ENCODE measurements around the gene BCOR.

The BCOR gene

GRCh38 chrX:40109288-40110008, 11.7 kb upstream of the BCOR start:
- peak overlapping the region; percentile 91 for H3K27ac ChIP-seq
- TF ChIP-seq CTCF (conservative IDR thresholded peaks at IDR 0.05) (no peak), ZFX (IDR thresholded peaks at IDR 0.05) (no peak)

DNA sequence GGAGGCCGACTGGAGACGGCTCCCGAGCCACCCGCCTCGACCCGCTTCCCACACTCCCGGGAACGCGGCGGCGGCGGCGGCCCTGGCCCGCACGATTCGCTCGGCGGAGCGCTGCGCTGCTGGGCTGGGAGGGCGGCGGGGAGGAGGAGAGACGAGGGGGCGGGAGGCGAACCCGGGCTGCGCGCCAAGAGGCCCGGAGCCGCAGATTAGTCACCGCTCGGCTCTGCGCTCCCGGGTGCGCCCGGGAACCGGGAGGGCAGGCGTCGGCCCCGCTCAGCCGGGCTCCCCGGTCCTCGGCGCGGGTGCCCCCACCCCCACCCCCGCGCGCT, 11.2 kb upstream of the BCOR start:
- no peak for TF ChIP-seq CTCF (conservative IDR thresholded peaks at IDR 0.05)
- no peak for TF ChIP-seq ZFX (IDR thresholded peaks at IDR 0.05)
- peak overlapping the region; percentile 91 for H3K27ac ChIP-seq

DNA sequence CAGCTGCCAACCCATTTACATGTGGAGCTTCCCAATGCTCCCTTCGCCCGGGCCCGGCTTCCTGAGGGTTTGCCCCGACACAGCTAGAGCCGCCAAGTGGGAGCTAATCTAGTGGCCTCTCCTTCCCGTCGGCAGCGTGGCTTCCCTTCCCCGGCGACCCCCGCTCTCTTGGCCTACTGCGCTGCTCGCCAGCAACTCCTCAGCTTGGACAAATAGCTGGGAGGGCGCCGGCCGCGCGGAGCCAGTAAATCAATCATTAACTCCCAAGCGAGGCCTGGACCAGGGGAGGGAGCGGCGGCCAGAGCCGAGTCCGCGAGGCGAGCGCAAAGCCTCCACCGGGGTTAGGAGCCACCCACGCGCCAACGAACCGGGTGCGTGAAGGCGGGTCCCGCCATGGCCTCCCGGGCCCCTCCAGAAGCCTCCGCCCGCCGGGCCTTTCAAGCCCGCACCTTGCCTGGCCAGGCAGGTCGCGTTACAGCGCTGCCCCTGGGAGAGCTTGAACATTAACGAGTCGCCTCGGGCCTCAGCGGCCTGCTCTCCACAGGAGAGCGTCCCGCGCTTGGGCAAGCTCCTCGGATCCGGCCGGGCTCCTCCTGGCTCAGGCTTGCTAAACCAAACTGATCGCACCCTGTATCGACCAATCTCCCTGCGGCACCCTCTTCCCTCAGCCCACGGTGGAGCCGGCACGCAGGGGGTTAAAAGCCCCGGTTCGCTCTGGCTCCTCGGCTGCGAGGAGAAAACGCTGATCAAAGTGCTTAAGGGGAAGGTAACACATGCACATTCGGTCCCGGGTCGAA, 10.6 kb upstream of the BCOR start:
- peak overlapping the region; percentile 91 for H3K27ac ChIP-seq
- TF ChIP-seq CTCF (conservative IDR thresholded peaks at IDR 0.05) (no peak), ZFX (IDR thresholded peaks at IDR 0.05) (peak; percentile 85)

DNA sequence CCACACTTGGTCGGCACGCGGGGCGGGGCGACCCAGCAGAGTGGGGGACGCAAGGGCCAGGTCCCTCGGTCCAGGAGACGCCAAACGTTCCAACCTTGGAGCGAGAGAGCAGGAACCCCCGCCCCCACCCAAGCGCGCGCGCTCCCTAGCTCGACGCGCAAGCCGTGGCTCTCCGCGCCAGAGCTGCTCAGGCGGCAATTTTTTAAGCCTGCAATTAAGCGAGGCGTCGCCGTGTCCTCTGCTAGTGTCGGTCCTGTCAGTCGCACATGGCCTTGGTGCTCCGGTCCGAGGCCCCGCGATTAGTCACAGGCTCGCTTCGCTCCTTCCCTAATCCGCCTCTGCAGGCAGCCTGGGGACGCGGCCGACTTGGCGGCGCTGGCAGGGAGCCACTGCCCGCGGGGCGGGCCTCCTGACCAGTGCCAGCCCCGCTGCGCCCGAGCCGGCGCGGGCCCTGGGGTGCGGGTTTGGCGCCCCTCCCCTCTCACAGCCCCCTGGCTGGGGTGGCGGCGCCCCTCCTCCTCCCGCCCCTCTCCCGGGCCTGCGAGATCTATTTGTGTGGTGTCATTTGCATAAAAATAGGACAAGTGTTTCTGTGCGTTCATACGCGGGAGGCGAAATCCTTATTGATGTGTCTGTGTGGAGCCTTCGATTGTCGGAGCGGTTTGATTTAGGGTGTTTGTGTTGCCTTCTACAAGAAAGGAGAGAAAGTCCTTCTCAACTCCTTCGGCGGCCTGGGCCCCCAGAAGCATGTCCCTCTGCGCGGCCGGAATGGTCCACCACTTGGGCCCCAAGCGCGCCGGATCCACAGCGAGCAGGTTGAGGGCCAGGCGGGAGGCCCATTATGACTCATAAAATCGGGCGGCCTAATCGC, 9.8 kb upstream of the BCOR start:
- TF ChIP-seq ZFX (IDR thresholded peaks at IDR 0.05) (no peak), CTCF (conservative IDR thresholded peaks at IDR 0.05) (no peak)
- H3K27ac ChIP-seq = peak overlapping the region; percentile 91

DNA sequence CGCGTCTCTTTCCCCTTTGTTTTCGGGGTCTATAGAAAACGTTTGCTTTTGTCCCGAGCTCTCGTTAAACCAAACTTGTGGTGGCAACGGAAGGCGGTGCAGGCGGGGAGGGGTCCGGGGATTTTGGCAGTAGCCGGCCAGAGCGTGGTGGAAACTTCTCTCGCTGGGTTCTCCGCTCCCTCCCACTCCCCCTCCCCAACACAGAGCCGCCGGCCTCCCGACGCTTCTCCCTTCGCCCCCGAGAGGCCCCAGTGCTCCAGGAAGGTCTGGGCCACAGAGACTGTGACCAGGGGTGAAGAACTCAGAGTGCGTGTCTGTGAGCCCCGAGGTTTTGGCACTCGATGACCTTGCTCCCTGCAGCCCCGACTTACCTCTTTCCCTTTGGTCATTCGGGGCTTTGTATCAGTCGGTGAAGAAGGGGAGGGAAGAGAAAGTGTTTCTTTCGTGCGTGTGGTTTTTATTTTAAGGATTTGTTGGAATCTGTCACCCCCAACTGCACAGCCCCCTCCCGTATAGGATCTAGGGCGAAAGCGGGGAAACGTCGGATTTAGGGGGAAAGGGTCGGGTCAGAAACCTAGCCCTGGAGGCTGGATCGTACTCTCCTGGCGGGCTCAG, 9.0 kb upstream of the BCOR start:
- no peak for TF ChIP-seq CTCF (conservative IDR thresholded peaks at IDR 0.05)
- no peak for TF ChIP-seq ZFX (IDR thresholded peaks at IDR 0.05)
- H3K27ac ChIP-seq = peak overlapping the region; percentile 91

DNA sequence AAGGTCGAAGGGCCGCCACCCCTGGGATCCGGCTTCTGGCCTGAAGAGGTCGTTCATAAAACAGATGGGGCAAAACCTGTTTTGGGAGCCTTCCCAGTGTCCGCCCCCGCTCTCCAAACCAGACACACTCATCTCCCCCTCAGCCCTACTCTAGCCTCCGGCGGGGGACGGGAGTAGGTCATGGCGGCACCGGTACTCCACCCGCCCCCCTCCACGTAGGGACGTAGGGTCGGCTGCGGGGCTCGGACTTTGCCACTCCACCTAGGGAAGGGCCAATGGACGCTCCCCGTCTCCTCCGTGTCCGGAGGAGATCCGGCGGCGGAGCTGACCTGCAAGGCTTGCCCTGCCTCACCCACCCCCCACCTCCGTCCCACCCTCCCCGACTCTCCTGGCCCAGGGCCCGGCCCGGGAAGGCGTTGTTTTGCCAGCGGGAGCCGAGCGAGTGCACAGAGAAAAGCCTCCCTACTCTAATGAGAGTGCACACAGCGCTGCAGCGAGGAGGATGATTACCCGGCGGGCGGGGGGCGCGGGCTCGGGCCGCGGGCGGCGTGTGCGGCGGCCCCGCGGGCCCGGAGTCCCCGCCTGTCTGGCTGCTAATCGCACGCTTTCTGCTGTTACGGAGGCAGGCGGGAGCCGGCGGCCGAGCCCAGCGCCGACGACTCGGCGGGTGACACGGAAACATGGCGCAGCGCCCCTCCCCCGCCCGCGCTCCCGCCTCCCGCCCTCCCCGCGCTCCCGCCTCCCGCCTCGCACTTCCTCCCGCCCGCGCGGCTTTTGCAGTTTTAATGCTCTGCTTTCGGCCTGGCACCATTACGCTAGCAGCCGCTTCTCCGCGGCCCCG, 8.3 kb upstream of the BCOR start:
- no peak for TF ChIP-seq CTCF (conservative IDR thresholded peaks at IDR 0.05)
- TF ChIP-seq ZFX (IDR thresholded peaks at IDR 0.05) = no peak
- H3K27ac ChIP-seq = peak overlapping the region; percentile 91

All from C4-2B (cell line).